Effector memory CD4-positive, alpha-beta T cell (primary cell): Measurements from ENCODE around the gene RBM38.

Experiments
- DNase-seq, 3 donors: peaks; one replicate each; pipeline ENCODE4 v3.0.0-alpha.2; 2020
- H3K27ac ChIP-seq: 2 replicates; pipeline ENCODE4 v1.7.0; 2013; ENCODE audit warnings: mild to moderate bottlenecking, low read length, moderate library complexity; ENCODE audit not compliant: insufficient read depth, poor library complexity, severe bottlenecking
- H3K27me3 ChIP-seq: replicated peaks from 2 replicates; pipeline ENCODE4 v1.7.0; 2013; ENCODE audit warnings: mild to moderate bottlenecking, low read length; ENCODE audit not compliant: insufficient read depth, control insufficient read depth, poor library complexity, severe bottlenecking
- H3K36me3 ChIP-seq: 2 replicates; pipeline ENCODE4 v1.7.0; 2013; ENCODE audit warnings: mild to moderate bottlenecking, low read length, moderate library complexity; ENCODE audit not compliant: control insufficient read depth, insufficient read depth
- H3K4me1 ChIP-seq: 2 replicates; pipeline ENCODE4 v1.7.0; 2013; ENCODE audit warnings: low read length, mild to moderate bottlenecking; ENCODE audit not compliant: control insufficient read depth, insufficient read depth, poor library complexity, severe bottlenecking
- H3K4me3 ChIP-seq: 2 replicates; pipeline ENCODE4 v1.7.0; 2013; ENCODE audit warnings: low read length, low read depth, mild to moderate bottlenecking; ENCODE audit not compliant: insufficient read depth, poor library complexity, severe bottlenecking
- H3K9me3 ChIP-seq: 2 replicates; pipeline ENCODE4 v1.7.0; 2013; ENCODE audit warnings: mild to moderate bottlenecking, low read length, moderate library complexity; ENCODE audit not compliant: control insufficient read depth

Gene RBM38

GRCh38 chr20:57382516-57382915, 8.7 kb upstream of the RBM38 start:
- Histone ChIP-seq H3K27ac (no peak overlapping the region), H3K36me3 (peaks cover 19% of the 10 kb centered on the region), H3K9me3 (no peaks in the 10 kb centered on the region), H3K27me3 (no peaks in the 10 kb centered on the region), H3K4me3 (no peak overlapping the region), H3K4me1 (peaks cover 5% of the 10 kb centered on the region)
- no peak for DNase-seq

DNA sequence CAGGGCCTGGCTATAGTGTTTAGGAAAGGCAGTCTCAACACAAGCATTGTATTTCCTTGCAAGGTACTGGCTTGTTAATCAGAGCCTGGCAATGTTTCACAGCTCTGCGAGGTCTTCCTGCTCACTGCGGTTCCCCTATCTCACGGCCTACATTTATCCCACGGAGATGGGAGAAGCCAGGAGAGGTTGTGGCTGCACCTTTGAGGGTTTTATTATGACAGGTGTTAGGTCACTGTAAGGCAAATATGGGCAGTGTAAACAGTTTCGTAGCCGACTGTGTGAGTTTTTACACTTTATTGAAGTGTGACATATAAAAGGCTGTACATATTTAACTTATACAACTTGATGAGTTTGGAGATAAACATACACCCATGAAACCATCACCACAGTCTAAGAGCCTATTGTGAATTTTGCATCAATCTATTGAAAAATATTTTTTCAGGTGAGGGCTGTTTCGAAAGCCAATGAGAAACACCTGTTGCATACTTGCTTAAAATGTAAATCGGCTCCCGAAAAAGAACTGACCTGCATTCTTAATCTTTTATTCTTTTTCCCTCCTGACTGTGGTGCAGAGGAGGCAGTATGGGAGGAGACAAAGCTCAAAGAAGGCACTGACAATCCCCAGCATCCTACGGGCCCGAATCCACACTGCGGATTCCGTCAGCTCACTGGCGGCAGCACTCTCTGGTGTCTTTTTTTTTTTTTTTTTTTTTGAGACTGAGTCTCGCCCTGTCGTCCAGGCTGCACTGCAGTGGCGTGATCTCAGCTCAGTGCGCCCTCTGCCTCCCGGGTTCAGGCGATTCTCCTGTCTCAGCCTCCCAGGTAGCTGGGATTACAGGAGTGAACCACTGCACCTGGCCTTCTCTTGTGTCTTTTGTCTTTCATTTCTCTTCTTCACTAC, 7.5 kb upstream of the RBM38 start:
- no peak overlapping the region for H3K4me3 ChIP-seq
- no peak for DNase-seq

GRCh38 chr20:57384486-57384885, 6.7 kb upstream of the RBM38 start:
- DNase-seq = no peak
- H3K27me3 ChIP-seq = no peaks in the 10 kb centered on the region
- no peak overlapping the region for H3K4me3 ChIP-seq
- H3K4me1 ChIP-seq = peaks cover 7% of the 10 kb centered on the region
- no peaks in the 10 kb centered on the region for H3K9me3 ChIP-seq
- H3K27ac ChIP-seq = no peak overlapping the region
- H3K36me3 ChIP-seq = peaks cover 5% of the 10 kb centered on the region

More for the DNA sequence above, 7.5 kb upstream of the RBM38 start:
- Histone ChIP-seq H3K27ac (no peak overlapping the region), H3K4me1 (peaks cover 5% of the 10 kb centered on the region), H3K9me3 (no peaks in the 10 kb centered on the region), H3K27me3 (no peaks in the 10 kb centered on the region), H3K36me3 (peaks cover 7% of the 10 kb centered on the region)

DNA sequence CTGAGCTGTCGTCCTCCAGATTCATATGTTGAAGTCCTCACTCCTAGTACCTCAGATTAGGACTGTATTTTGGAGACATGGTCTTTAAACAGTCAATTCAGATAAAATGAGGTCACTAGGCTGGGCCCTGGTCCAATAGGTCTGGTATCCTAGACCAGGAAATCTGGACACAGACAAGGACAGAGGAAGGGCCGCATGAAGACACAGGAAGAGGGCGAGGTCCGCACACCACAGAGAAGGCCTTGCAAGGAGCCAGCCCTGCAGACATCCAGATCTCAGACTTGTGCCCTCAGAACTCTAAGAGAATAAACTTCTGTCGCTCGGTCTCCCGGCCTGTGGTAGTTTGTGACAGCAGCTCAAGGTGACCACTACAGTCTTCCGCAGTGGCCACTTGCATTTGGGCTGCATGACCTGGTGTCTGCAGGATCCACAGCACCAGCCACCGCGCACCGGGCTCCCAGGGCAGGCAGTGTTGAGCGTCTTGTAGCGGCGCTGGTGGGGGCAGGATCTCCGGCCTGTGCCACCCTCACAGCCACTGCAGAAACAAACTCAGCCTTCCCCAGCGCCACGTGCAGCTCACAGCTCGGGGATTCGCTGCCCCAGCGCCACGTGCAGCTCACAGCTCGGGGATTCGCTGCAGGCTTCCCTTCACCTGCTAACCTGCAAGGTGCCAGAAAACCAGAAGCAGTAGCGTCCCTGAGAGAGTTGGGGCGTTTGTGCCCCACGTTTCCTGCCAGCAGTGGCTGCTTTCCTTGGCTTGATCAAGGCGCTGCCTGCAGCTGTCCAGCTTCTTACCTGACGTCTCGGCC, 6.0 kb upstream of the RBM38 start:
- Histone ChIP-seq H3K36me3 (peaks cover 5% of the 10 kb centered on the region), H3K27me3 (no peaks in the 10 kb centered on the region), H3K27ac (no peak overlapping the region), H3K4me1 (peaks cover 14% of the 10 kb centered on the region), H3K4me3 (no peak overlapping the region), H3K9me3 (no peaks in the 10 kb centered on the region)
- no peak for DNase-seq

- Histone ChIP-seq H3K27ac (no peak overlapping the region), H3K4me1 (peaks cover 22% of the 10 kb centered on the region), H3K27me3 (no peaks in the 10 kb centered on the region), H3K4me3 (no peak overlapping the region), H3K9me3 (no peaks in the 10 kb centered on the region), H3K36me3 (no peaks in the 10 kb centered on the region)
- DNase-seq = no peak
These were observed 5.3 kb upstream of the RBM38 start for GRCh38 chr20:57385940-57386339.

GRCh38 chr20:57386762-57387161, 4.4 kb upstream of the RBM38 start:
- Histone ChIP-seq H3K27me3 (no peaks in the 10 kb centered on the region), H3K4me3 (no peak overlapping the region), H3K27ac (no peak overlapping the region), H3K4me1 (peaks cover 23% of the 10 kb centered on the region), H3K36me3 (no peaks in the 10 kb centered on the region), H3K9me3 (no peaks in the 10 kb centered on the region)
- DNase-seq = no peak

DNA sequence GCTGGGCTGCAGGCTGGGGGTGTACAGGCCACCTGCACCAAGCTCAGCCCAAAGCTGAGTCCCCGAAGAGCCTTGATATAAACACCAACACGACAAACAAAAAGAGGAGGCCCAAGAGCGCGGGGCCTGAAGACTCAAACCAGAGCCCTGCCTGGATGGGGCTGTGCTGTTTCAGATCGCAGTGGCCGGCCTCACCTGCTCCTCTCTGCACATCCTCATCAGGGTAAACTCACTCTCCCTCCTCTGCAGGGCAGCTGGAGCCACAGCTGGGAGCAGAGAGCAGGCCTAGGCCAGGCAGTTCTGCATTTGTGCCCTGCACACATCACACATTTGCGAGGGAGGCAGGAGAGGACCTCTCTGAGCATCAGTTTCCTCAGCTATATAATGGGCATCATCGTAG, 3.7 kb upstream of the RBM38 start:
- Histone ChIP-seq H3K4me1 (peaks cover 21% of the 10 kb centered on the region), H3K4me3 (no peak overlapping the region), H3K9me3 (no peaks in the 10 kb centered on the region), H3K27ac (no peak overlapping the region), H3K36me3 (no peaks in the 10 kb centered on the region), H3K27me3 (no peaks in the 10 kb centered on the region)
- DNase-seq = no peak

DNA sequence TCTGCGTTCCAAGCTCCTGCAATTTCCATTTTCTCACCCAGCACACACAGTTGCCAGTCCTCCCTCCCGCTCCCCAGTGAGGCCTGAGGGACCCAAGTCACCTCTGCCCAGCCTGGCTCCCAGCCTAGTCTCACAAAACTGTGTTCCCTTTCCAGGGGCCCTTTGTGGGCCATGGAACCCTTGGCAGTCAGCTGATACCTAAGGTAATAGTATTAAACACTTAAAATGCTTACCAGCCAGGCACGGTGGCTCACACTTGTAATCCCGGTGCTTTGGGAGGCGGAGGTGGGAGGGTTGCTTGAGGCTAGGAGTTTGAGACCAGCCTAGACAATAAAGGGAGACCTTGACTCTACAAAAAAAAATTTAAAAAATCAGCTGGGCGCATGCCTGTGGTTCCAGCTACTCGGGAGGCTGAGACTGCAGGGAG, 3.2 kb upstream of the RBM38 start:
- Histone ChIP-seq H3K27ac (no peak overlapping the region), H3K27me3 (no peaks in the 10 kb centered on the region), H3K4me1 (peaks cover 21% of the 10 kb centered on the region), H3K9me3 (no peaks in the 10 kb centered on the region), H3K36me3 (no peaks in the 10 kb centered on the region), H3K4me3 (no peak overlapping the region)
- DNase-seq = no peak

DNA sequence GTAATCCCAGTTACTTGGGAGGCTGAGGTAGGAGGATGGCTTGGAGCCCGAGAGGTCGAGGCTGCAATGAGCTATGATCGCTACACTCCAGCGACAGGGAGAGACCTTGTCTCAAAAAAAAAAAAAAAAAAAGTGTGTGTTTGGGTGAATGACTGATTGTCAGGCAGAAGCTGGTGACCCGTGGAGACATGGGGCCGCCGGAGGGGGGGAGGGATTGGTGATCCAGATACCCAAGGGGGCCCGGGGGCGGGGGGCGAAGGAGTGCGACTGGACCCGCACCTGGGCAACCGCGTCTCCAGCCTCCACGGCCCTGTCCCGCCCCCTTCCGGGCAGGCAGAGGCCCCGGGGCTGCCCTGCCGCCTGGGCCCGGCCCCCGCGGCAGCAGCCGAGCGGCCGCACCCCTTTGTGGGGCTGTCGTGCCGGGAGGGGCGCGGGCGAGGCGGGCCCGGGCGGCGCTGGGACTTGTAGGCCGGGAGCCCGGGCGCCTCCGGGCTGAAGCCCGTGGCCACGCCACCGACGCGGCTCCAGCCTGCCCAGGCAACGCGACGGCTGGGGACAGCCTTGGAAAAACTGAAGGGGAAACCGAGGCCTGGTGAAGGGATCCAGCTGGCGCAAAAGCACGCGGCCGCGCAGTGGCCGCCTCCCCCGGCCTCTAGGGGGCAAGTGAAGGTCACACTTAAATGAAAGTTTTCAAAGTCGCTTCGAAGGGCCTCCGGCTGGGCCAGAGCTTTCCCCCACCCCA, 2.1 kb upstream of the RBM38 start:
- Histone ChIP-seq H3K27me3 (no peaks in the 10 kb centered on the region), H3K9me3 (no peaks in the 10 kb centered on the region), H3K36me3 (peaks cover 10% of the 10 kb centered on the region), H3K27ac (peak overlapping the region; percentile 71), H3K4me1 (peaks cover 33% of the 10 kb centered on the region), H3K4me3 (peak overlapping the region; percentile 30)
- DNase-seq = peak; percentile 30 to 40 (median 38)
